ENCODE data around the gene C10orf143. TPM values are rescaled to one million over a fixed set of nuclear protein-coding genes. Genes with fewer than 3 reads are reported as not detected.

C10orf143 gene
- not detected for total RNA-seq

DNA sequence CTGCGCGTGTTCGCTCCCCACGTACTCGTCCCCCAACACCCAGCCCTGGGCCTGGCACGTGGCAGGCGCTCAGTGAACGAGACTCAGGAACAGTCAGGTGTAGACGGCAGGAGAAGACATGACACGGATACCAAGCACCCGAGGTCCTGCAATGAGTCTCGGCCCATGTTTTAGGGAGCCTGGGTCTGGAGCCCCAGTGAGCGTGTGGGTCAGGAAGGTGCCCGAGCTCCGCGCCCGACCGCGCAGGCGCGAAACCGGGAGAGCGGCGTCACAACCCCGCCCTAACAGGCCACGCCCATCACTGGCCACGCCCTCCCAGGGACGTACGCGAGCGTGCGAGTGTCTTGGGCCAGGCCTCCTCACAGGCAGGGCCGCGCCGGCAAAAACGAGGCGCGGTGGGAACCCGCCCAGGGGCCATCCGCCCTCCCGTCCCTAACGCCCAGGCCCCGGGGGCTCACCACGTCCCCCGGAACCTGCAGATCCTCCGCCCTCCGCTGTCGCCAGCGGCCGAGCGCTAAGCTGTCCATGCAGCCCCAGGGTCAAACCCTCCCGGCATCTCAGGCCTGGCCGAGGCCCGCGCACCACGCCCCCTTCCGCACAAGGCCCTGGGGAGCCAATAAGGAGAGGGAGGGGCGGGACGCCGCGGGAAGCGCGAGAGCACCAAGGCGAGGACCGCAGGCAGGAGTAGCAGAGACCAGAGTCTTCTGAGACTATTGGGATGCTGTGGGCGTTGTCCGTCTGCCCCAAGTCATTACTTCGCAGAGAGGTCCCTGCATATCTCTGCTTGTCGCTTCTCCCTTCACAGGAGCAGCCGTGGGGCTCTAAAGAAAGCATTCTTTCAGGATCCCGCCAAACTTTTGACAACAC, at the start of gene C10orf143:
Gene C10orf143, minus strand, starts transcription at position 585 of the 867 bp plus-strand sequence. Its CDS starts 58 bp downstream, at position 527.
- ATAC-seq (ENCODE audit: insufficient number of reproducible peaks, low FRiP score, low read depth) = peak; percentile 95
- Histone ChIP-seq H3K4me1 (ENCODE audit: control insufficient read depth in 1 of 2, low read depth in 2 of 2) (peaks cover 12 to 28% of the 10 kb centered on the region in 2 donors), H3K36me3 (no peaks in the 10 kb centered on the region), H3K27me3 (replicated peaks; ENCODE audit: insufficient read depth) (no peaks in the 10 kb centered on the region), H3K27ac (peak within 1 kb of the TSS; percentile 77 to 89), H3K4me3 (peak within 1 kb of the TSS; percentile 81), H3K9me3 (no peaks in the 10 kb centered on the region)
- DNase-seq (ENCODE audit: low spot score) = peak; percentile 94
- TF ChIP-seq, protein P1, sequence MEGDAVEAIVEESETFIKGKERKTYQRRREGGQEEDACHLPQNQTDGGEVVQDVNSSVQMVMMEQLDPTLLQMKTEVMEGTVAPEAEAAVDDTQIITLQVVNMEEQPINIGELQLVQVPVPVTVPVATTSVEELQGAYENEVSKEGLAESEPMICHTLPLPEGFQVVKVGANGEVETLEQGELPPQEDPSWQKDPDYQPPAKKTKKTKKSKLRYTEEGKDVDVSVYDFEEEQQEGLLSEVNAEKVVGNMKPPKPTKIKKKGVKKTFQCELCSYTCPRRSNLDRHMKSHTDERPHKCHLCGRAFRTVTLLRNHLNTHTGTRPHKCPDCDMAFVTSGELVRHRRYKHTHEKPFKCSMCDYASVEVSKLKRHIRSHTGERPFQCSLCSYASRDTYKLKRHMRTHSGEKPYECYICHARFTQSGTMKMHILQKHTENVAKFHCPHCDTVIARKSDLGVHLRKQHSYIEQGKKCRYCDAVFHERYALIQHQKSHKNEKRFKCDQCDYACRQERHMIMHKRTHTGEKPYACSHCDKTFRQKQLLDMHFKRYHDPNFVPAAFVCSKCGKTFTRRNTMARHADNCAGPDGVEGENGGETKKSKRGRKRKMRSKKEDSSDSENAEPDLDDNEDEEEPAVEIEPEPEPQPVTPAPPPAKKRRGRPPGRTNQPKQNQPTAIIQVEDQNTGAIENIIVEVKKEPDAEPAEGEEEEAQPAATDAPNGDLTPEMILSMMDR (IDR thresholded peaks at IDR 0.05) = no peak

DNA sequence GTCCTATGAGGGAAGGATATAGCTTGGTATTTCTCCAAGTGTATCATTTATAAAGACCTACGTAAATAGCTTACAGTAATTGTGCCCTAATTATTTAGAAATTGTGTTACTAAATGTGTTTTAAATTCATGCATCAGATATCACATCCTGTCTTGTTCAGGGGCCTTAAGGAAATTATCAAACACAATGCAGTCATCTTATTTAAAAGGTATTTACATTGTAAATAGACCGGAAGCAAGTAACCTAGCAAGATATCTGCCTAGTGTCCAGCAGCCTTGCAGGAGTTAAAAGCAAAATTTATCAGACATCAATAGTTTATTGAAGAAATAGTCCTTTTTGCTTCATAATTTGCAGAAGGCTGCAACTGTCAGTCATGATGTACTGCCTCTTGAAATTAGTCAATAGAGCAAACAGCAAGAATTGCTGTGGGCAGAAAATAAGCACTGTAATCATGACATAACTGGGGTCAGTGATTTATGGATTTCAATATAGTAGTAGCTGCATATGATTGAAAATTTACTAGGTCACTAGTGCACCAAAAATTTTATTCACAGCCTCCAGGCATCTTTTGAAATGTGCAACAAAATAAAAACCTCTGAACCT, 48.7 kb upstream of the C10orf143 start:
- Histone ChIP-seq H3K9me3 (no peaks in the 10 kb centered on the region), H3K4me3 (no peak overlapping the region), H3K4me1 (ENCODE audit: control insufficient read depth in 1 of 2, low read depth in 2 of 2) (no peaks in the 10 kb centered on the region), H3K27me3 (replicated peaks; ENCODE audit: insufficient read depth) (no peaks in the 10 kb centered on the region), H3K27ac (no peak overlapping the region), H3K36me3 (peaks cover 22% of the 10 kb centered on the region)
- no peak for DNase-seq (ENCODE audit: low spot score)
- no peak for ATAC-seq (ENCODE audit: insufficient number of reproducible peaks, low FRiP score, low read depth)
- TF ChIP-seq, protein P1 (IDR thresholded peaks at IDR 0.05) = no peak

DNA sequence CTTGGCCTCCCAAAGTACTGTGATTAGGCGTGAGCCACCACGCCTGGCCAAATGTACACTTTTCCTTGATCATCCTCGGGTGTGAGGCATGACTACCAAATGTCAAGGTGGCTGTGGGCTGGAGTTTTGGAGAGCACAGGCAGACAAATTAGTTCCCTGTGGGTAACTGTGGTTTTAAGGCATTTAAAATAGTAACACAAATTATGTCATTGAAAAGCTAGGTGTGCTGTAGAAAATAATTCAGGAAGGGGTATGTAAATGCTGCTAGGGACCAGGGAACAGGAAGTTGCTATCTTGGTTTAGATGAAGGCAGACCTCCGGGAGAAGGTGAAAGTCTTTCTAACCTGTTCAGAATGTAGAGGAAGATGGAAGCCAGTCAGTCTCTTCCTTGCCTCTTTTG, 35.4 kb upstream of the C10orf143 start:
- ATAC-seq (ENCODE audit: insufficient number of reproducible peaks, low FRiP score, low read depth) = no peak
- Histone ChIP-seq H3K27ac (no peak overlapping the region), H3K4me1 (ENCODE audit: control insufficient read depth in 1 of 2, low read depth in 2 of 2) (peaks cover 0 to 17% of the 10 kb centered on the region in 2 donors), H3K36me3 (peaks cover 10% of the 10 kb centered on the region), H3K4me3 (no peak overlapping the region), H3K27me3 (replicated peaks; ENCODE audit: insufficient read depth) (no peaks in the 10 kb centered on the region), H3K9me3 (no peaks in the 10 kb centered on the region)
- no peak for DNase-seq (ENCODE audit: low spot score)
- TF ChIP-seq, protein P1 (IDR thresholded peaks at IDR 0.05) = no peak

DNA sequence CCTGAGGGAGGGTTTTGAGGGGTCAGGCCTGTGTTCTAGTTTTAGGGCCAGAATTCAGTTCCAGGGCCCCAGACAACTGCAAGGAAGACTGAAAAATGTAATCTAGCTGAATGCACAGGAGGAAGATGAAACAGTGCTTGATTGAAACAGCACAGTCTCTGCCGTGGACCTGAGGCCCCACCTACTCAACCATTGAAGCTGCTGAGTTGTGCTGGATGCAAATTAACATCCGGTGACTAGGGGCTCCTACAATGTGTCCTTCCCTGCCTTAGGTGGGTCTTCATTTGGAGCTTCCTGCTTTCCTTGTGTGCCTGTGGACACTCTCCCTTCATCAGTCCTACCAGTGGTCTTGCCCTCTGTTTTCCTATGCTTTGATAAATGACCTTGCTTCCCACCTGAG, 31.2 kb upstream of the C10orf143 start:
- ATAC-seq (ENCODE audit: insufficient number of reproducible peaks, low FRiP score, low read depth) = no peak
- TF ChIP-seq, protein P1 (IDR thresholded peaks at IDR 0.05) = no peak
- no peak overlapping the region for H3K4me3 ChIP-seq
- H3K36me3 ChIP-seq = peaks cover 8% of the 10 kb centered on the region
- H3K27ac ChIP-seq = no peak overlapping the region
- H3K4me1 ChIP-seq (ENCODE audit: control insufficient read depth in 1 of 2, low read depth in 2 of 2) = peaks cover 15 to 38% of the 10 kb centered on the region in 2 donors
- no peak for DNase-seq (ENCODE audit: low spot score)
- H3K9me3 ChIP-seq = no peaks in the 10 kb centered on the region
- no peaks in the 10 kb centered on the region for H3K27me3 ChIP-seq (replicated peaks; ENCODE audit: insufficient read depth)

DNA sequence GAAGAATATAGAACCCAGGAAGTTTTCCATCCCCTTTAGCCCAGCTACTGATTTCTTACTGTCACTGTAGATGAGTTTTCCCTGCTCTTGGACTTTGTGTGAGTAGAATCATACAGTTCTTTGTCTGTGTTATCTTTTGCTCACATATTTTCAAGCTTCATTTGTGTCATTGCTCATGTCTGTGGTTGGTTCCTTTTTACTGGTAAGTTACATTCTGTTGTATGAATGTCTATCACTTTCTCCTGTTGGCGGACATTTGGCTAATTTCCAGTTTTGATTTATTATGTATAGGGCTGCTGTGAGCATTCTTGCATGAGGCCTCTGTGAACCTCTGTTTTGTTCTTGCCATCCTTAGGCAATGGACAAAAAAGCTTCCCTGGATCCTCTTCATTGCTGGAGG, 30.8 kb upstream of the C10orf143 start:
- ATAC-seq (ENCODE audit: insufficient number of reproducible peaks, low FRiP score, low read depth) (no peak), DNase-seq (ENCODE audit: low spot score) (no peak)
- TF ChIP-seq, protein P1 (IDR thresholded peaks at IDR 0.05) = no peak
- no peak overlapping the region for H3K4me3 ChIP-seq
- H3K9me3 ChIP-seq = no peaks in the 10 kb centered on the region
- no peak overlapping the region for H3K27ac ChIP-seq
- no peaks in the 10 kb centered on the region for H3K27me3 ChIP-seq (replicated peaks; ENCODE audit: insufficient read depth)
- H3K36me3 ChIP-seq = peaks cover 4% of the 10 kb centered on the region
- H3K4me1 ChIP-seq (ENCODE audit: control insufficient read depth in 1 of 2, low read depth in 2 of 2) = peaks cover 15 to 38% of the 10 kb centered on the region in 2 donors
